Cardiac muscle cell (in vitro differentiated cells and primary cell): Measurements from ENCODE around the gene PVR. TPM values are rescaled to one million over a fixed set of nuclear protein-coding genes. Genes with fewer than 3 reads are reported as not detected.
"Not testable (repeated sequence)": the region's sequence is repeated elsewhere in the genome, so short reads cannot be mapped to it uniquely, and the experiment has no call there.

Source experiments
- DNase-seq, 2 donors: peaks; one replicate each; pipeline versions ENCODE4 v3.0.0 to v3.0.0-alpha.2; 2010 to 2017; ENCODE audit warnings: low read depth in 1 of 2, low spot score in 1 of 2
- H3K27ac ChIP-seq: fragments of 200-600 bp; sonication (generic); 2 replicates; pipeline ENCODE4 v1.5.1; 2016
- H3K27me3 ChIP-seq: fragments of 200-600 bp; sonication (generic); 2 replicates; pipeline ENCODE4 v1.6.0; 2016; ENCODE audit warnings: control low read depth
- H3K36me3 ChIP-seq: fragments of 200-600 bp; sonication (generic); 2 replicates; pipeline ENCODE4 v1.5.1; 2016; ENCODE audit warnings: control low read depth
- H3K4me1 ChIP-seq: fragments of 200-600 bp; sonication (generic); 2 replicates; pipeline ENCODE4 v1.8.1; 2017; ENCODE audit warnings: low read depth, mild to moderate bottlenecking, mixed run types
- H3K4me3 ChIP-seq: fragments of 200-600 bp; sonication (generic); 2 replicates; pipeline ENCODE4 v1.5.1; 2016; ENCODE audit warnings: mild to moderate bottlenecking
- H3K9me3 ChIP-seq: fragments of 200-600 bp; sonication (generic); 2 replicates; pipeline ENCODE4 v1.5.1; 2017; ENCODE audit warnings: low read depth, mild to moderate bottlenecking, control low read depth
- CTCF ChIP-seq: IDR thresholded peaks from 2 replicates; pipeline ENCODE4 v1.5.1; 2012; ENCODE audit warnings: low read depth, mild to moderate bottlenecking, low read length
- polyA plus RNA-seq: library from polyadenylated mRNA; unstranded; fragments of >200 nt; fragmentation: Nextera tagmentation; extraction: Ambion mirVana; gene quantifications from 2 replicates; pipeline ENCODE4 v1.2.1, GENCODE V29; 2016
- total RNA-seq: library from RNA; depleted of rRNA; stranded (reverse); fragments of >200 nt; gene quantifications from 2 replicates; pipeline ENCODE4 v1.2.3, GENCODE V29; 2016

Gene PVR
- total and polyA plus RNA-seq, 2 experiments from 2014 or later: 19.6 to 20.8 TPM

GRCh38 chr19:44705502-44706010 lies 61.8 kb downstream of the PVR start:
- TF ChIP-seq CTCF: no peak
- no peaks in the 10 kb centered on the region for H3K27me3 ChIP-seq
- H3K4me3 ChIP-seq: no peak overlapping the region
- DNase-seq: no peak
- no peaks in the 10 kb centered on the region for H3K4me1 ChIP-seq
- H3K9me3 ChIP-seq: no peaks in the 10 kb centered on the region
- H3K27ac ChIP-seq: no peak overlapping the region
- no peaks in the 10 kb centered on the region for H3K36me3 ChIP-seq

- Histone ChIP-seq H3K4me3 (no peak overlapping the region), H3K36me3 (no peaks in the 10 kb centered on the region), H3K27ac (no peak overlapping the region), H3K27me3 (no peaks in the 10 kb centered on the region), H3K9me3 (no peaks in the 10 kb centered on the region), H3K4me1 (no peaks in the 10 kb centered on the region)
- TF ChIP-seq CTCF: no peak
- DNase-seq: no peak
Measured at GRCh38 chr19:44706506-44707236, 63.0 kb downstream of the PVR start.

GRCh38 chr19:44707794-44708193 lies 64.1 kb downstream of the PVR start:
- no peak for DNase-seq

GRCh38 chr19:44708940-44709339 lies 65.2 kb downstream of the PVR start:
- Histone ChIP-seq H3K36me3 (no peaks in the 10 kb centered on the region), H3K27ac (no peak overlapping the region), H3K27me3 (no peaks in the 10 kb centered on the region), H3K4me1 (no peaks in the 10 kb centered on the region), H3K4me3 (no peak overlapping the region), H3K9me3 (no peaks in the 10 kb centered on the region)
- DNase-seq: no peak
- no peak for TF ChIP-seq CTCF

More at GRCh38 chr19:44707794-44708193, 64.1 kb downstream of the PVR start:
- no peak for TF ChIP-seq CTCF
- H3K4me3 ChIP-seq: no peak overlapping the region
- H3K4me1 ChIP-seq: no peaks in the 10 kb centered on the region
- no peaks in the 10 kb centered on the region for H3K9me3 ChIP-seq
- H3K27me3 ChIP-seq: no peaks in the 10 kb centered on the region
- no peak overlapping the region for H3K27ac ChIP-seq
- no peaks in the 10 kb centered on the region for H3K36me3 ChIP-seq

- not testable (repeated sequence) for H3K27me3 ChIP-seq, H3K9me3 ChIP-seq, H3K27ac ChIP-seq, H3K4me1 ChIP-seq, H3K4me3 ChIP-seq, DNase-seq, H3K36me3 ChIP-seq
Measured at GRCh38 chr19:44709434-44710266, 65.9 kb downstream of the PVR start.

- DNase-seq: no peak
Measured at GRCh38 chr19:44710483-44710882, 66.8 kb downstream of the PVR start.

More at GRCh38 chr19:44710483-44710882, 66.8 kb downstream of the PVR start:
- Histone ChIP-seq H3K4me1 (no peaks in the 10 kb centered on the region), H3K9me3 (no peaks in the 10 kb centered on the region), H3K27ac (no peak overlapping the region), H3K36me3 (no peaks in the 10 kb centered on the region), H3K27me3 (no peaks in the 10 kb centered on the region), H3K4me3 (no peak overlapping the region)
- no peak for TF ChIP-seq CTCF
